Activated B cell treated with CpG ODN at 0.5 μM for 24 hours (primary cell): ENCODE measurements around the gene E4F1. TPM values are rescaled to one million over a fixed set of nuclear protein-coding genes. Genes with fewer than 3 reads are reported as not detected.

Experiments
- ATAC-seq: fragments of 200-7000 bp; cut with Tn5 transposase; one replicate; pipeline ENCODE4 v1.10.0; 2021; ENCODE audit warnings: low read depth, mild to moderate bottlenecking, moderate library complexity
- CTCF ChIA-PET: fragments of 350-600 bp; sonication (Branson Sonifier 250); formaldehyde crosslinking; loops from one replicate; lab custom pipeline; 2021; ENCODE audit warnings: antibody characterized with exemption; lab: Charles Lee
- POLR2A ChIA-PET: fragments of 350-600 bp; sonication (Branson Sonifier 250); formaldehyde crosslinking; loops from one replicate; lab custom pipeline; 2021; ENCODE audit warnings: antibody characterized with exemption; lab: Charles Lee
- DNase-seq: peaks from one replicate; pipeline ENCODE4 v3.0.0; 2022
- H3K27ac Mint-ChIP-seq: one replicate; pipeline ENCODE4 v1.8.0; 2020; ENCODE audit warnings: mixed read lengths
- H3K27me3 Mint-ChIP-seq: one replicate; pipeline ENCODE4 v1.8.0; 2021; ENCODE audit warnings: mixed read lengths
- H3K36me3 Mint-ChIP-seq: one replicate; pipeline ENCODE4 v1.8.0; 2021; ENCODE audit warnings: low read depth, mixed read lengths
- H3K4me1 Mint-ChIP-seq: one replicate; pipeline ENCODE4 v1.8.0; 2021; ENCODE audit warnings: mixed read lengths
- H3K4me3 Mint-ChIP-seq: one replicate; pipeline ENCODE4 v1.8.0; 2020; ENCODE audit warnings: mild to moderate bottlenecking, mixed read lengths
- H3K9me3 Mint-ChIP-seq: one replicate; pipeline ENCODE4 v1.8.0; 2020; ENCODE audit warnings: mixed read lengths
- intact Hi-C: fragments of 100-400 bp; cut with micrococcal nuclease; formaldehyde crosslinking; loops from one replicate; pipeline ENCODE4 v1.15.1; 2024
- total RNA-seq: library from RNA; stranded (reverse); gene quantifications from 2 replicates; pipeline ENCODE4 v1.2.3, GENCODE V29; 2022
- TF ChIP-seq, protein P1 (sequence below): fragments of 200-600 bp; IDR thresholded peaks from one replicate; pipeline ENCODE4 v1.8.0; 2022; ENCODE audit warnings: antibody characterized with exemption, mild to moderate bottlenecking

E4F1 gene
- total RNA-seq, 1 donor from 2014 or later, result 29.9 TPM

DNA sequence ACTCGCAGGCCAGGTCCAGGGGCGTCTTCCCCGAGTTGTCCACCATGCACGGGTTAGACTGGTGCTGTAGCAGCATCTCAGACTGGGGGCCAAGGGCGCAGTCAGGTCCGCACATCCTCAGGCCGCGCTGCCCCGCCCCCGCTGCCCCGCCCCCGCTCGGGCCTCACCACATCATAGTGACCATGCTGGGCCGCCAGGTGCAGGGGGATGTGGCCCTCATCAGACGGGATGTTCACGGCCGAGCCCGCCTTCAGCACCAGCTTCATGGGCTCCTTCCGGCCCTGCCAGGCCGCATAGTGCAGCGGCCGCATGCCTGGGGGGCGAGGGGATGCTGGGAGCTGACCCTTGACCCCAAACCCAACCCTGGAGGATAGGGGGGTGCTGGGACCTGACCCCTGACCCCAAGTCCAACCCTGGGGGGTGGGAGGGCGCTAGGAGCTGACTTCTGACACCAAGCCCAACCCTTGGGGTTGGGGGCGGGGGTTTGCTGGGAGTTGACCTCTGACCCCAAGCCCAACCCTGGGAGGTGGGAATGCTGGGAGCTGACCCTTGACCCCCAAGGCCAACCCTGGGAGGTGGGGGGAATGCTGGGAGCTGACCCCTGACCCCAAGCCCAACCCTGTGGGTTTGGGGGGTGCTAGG is 34.0 kb upstream of the E4F1 start:
- POLR2A ChIA-PET, result no interaction called here
- H3K4me3 Mint-ChIP-seq, result no peak overlapping the region
- CTCF ChIA-PET, result no interaction called here
- no peaks in the 10 kb centered on the region for H3K4me1 Mint-ChIP-seq
- no peak for DNase-seq
- TF ChIP-seq, protein P1, sequence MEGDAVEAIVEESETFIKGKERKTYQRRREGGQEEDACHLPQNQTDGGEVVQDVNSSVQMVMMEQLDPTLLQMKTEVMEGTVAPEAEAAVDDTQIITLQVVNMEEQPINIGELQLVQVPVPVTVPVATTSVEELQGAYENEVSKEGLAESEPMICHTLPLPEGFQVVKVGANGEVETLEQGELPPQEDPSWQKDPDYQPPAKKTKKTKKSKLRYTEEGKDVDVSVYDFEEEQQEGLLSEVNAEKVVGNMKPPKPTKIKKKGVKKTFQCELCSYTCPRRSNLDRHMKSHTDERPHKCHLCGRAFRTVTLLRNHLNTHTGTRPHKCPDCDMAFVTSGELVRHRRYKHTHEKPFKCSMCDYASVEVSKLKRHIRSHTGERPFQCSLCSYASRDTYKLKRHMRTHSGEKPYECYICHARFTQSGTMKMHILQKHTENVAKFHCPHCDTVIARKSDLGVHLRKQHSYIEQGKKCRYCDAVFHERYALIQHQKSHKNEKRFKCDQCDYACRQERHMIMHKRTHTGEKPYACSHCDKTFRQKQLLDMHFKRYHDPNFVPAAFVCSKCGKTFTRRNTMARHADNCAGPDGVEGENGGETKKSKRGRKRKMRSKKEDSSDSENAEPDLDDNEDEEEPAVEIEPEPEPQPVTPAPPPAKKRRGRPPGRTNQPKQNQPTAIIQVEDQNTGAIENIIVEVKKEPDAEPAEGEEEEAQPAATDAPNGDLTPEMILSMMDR, result no peak
- no peaks in the 10 kb centered on the region for H3K9me3 Mint-ChIP-seq
- intact Hi-C loops, result no loop called here
- H3K27ac Mint-ChIP-seq, result no peak overlapping the region
- H3K27me3 Mint-ChIP-seq, result peaks cover 5% of the 10 kb centered on the region
- H3K36me3 Mint-ChIP-seq, result no peaks in the 10 kb centered on the region
- ATAC-seq, result no peak

DNA sequence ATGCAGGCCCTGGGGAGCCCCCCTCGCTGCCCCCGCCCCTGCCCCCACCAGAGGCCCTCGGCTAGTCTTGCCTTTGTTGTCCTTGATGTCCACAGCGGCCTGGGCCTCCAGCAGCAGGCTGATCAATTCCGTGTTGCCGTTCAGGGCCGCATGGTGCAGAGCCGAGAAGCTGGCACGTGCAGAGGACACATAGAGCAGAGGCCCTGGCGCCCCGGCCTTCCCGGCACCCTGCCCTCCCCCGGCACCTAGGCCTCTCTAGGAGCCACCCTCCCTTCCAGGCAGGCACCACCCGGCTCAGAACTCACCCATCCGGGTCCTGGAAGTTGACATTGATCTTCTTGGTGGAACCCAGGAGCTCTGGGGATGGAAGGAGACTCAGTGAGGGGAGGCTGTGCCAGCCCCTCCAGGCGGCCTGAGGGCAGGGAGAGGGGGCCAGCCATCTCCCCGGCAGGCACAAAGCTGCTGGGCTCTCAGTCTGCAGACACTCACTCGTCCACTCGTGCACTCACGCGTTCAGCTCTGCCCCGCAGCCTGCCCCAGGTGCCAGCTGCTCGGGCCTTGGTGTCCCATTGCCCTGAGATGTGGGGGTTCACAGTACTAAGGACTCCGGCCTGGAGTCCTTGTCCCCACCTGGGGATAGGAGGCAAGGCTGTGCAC is 33.3 kb upstream of the E4F1 start:
- POLR2A ChIA-PET, result interaction anchor here (0.7 kb wide), 1 partner anchor 50 kb away, joined by 6 read pairs; no protein-coding TSS in a partner anchor

DNA sequence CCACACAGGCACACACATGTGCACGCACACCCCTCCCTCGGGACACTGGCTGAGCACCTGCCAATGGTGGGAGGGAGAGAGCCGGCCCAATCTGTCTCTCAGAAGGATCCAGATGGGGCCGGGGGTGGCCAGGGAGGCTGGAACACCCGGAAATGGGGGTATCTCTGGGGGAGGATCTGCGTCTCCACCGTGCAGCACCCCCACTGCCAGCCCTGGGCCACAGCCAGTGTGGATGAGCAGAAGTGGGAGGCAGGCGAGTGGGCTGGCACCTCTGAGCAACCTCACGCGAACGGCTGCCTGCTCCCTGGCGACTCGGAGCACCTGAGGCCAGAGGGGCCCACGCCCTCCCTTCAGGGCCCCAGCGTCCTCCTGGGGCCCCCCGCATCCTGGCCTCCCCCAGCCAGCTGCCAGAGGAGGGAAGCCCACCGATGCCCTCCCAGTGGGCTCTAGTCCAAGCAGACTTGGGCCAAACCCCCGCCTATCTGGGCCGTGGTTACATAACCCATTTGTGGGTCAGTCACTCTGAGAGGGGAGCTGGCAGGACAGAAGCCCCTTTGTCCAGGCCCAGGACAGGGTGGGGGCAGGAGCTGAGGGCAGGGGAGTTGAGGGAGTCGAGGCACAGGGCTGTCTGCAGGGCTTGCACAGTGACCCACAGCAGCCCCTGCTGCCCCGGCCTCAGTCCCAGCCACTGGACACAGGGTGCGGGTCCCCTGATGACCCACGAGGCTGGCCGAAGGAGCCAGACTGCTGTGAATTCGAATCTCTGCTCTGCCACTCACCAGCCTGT is 32.5 kb upstream of the E4F1 start:
- DNase-seq, result no peak
- Mint-ChIP-seq H3K36me3 (no peaks in the 10 kb centered on the region), H3K4me1 (peaks cover 8% of the 10 kb centered on the region), H3K4me3 (no peak overlapping the region), H3K27ac (no peak overlapping the region), H3K27me3 (peaks cover 9% of the 10 kb centered on the region), H3K9me3 (no peaks in the 10 kb centered on the region)
- TF ChIP-seq, protein P1, result no peak
- ChIA-PET CTCF (no interaction called here), POLR2A (interaction anchor here (0.6 kb wide), 1 partner anchor 228 kb away, joined by 4 read pairs; no protein-coding TSS in a partner anchor)
- ATAC-seq, result no peak
- intact Hi-C loops, result no loop called here

More for the DNA sequence above, 33.3 kb upstream of the E4F1 start:
- peaks cover 9% of the 10 kb centered on the region for H3K27me3 Mint-ChIP-seq
- no peak overlapping the region for H3K27ac Mint-ChIP-seq
- peaks cover 5% of the 10 kb centered on the region for H3K4me1 Mint-ChIP-seq
- intact Hi-C loops, result no loop called here
- H3K36me3 Mint-ChIP-seq, result no peaks in the 10 kb centered on the region
- DNase-seq, result no peak
- H3K4me3 Mint-ChIP-seq, result no peak overlapping the region
- CTCF ChIA-PET, result no interaction called here
- no peak for ATAC-seq
- H3K9me3 Mint-ChIP-seq, result no peaks in the 10 kb centered on the region
- TF ChIP-seq, protein P1, result no peak

DNA sequence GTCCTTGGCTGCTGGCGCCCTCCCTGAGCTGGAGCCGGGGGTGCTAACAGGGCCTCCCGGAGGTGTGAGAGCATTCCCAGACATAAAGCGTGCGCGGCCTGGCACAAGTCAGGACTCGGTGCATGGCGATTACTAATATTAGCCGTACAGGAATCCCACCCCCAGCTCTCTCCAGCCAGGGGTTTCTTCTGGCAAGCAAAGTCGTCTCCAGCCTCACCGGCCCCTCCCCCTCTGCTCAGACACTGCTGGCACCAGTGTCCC is 32.0 kb upstream of the E4F1 start:
- Mint-ChIP-seq H3K36me3 (no peaks in the 10 kb centered on the region), H3K4me3 (no peak overlapping the region), H3K27ac (no peak overlapping the region), H3K4me1 (peaks cover 8% of the 10 kb centered on the region), H3K27me3 (peaks cover 9% of the 10 kb centered on the region), H3K9me3 (no peaks in the 10 kb centered on the region)
- DNase-seq (no peak), ATAC-seq (no peak)
- intact Hi-C loops, result no loop called here
- ChIA-PET POLR2A (interaction anchor here (0.6 kb wide), 1 partner anchor 227 kb away, joined by 4 read pairs; no protein-coding TSS in a partner anchor), CTCF (no interaction called here)
- TF ChIP-seq, protein P1, result no peak
